ENCODE results near the gene TSGA10. TPM values are rescaled to one million over a fixed set of nuclear protein-coding genes. Genes with fewer than 3 reads are reported as not detected.

The TSGA10 gene
- total RNA-seq, 1 donor from 2014 or later: 20.4 TPM

- Mint-ChIP-seq H3K36me3 (ENCODE audit: low read depth) (peaks cover 33% of the 10 kb centered on the region), H3K4me1 (peaks cover 60% of the 10 kb centered on the region), H3K4me3 (peak overlapping the region; percentile 99), H3K9me3 (no peaks in the 10 kb centered on the region), H3K27ac (peak overlapping the region; percentile 95), H3K27me3 (no peaks in the 10 kb centered on the region)
- intact Hi-C loops (cut with micrococcal nuclease): loop anchor here (1.0 to 5.0 kb wide), 7 partner anchors 26 to 1821 kb away; partner anchors contain the start of genes C2orf15, COA5, MGAT4A and REV1
- DNase-seq: no peak
- TF ChIP-seq CTCF (IDR thresholded peaks at IDR 0.05): no peak
- ChIA-PET POLR2A (interaction anchor here (0.7 to 4.0 kb wide), 5 partner anchors 8 to 619 kb away, joined by 5 to 46 read pairs (median 23); partner anchors contain the start of genes C2orf15, EIF5B, LIPT1 and TSGA10), CTCF (interaction anchor here (2.3 kb wide), 1 partner anchor 532 kb away, joined by 6 read pairs; no protein-coding TSS in a partner anchor)
- ATAC-seq (ENCODE audit: low read depth): no peak
These were observed 26.9 kb upstream of the TSGA10 start for GRCh38 chr2:99181624-99182000.

- ChIA-PET POLR2A (interaction anchor here (0.7 to 4.0 kb wide), 10 partner anchors 8 to 618 kb away, joined by 3 to 46 read pairs (median 5); partner anchors contain the start of genes C2orf15, EIF5B, LIPT1 and MGAT4A), CTCF (interaction anchor here (0.9 to 2.3 kb wide), 5 partner anchors 24 to 532 kb away, joined by 3 to 7 read pairs (median 4); partner anchors contain the start of gene EIF5B)
- DNase-seq: peak; percentile 83
- Mint-ChIP-seq H3K4me3 (peak within 1 kb of the TSS; percentile 99), H3K27ac (peak within 1 kb of the TSS; percentile 95), H3K36me3 (ENCODE audit: low read depth) (peaks cover 31% of the 10 kb centered on the region), H3K27me3 (no peaks in the 10 kb centered on the region), H3K4me1 (peaks cover 63% of the 10 kb centered on the region), H3K9me3 (no peaks in the 10 kb centered on the region)
- ATAC-seq (ENCODE audit: low read depth): peak; percentile 94
- no peak for TF ChIP-seq CTCF (IDR thresholded peaks at IDR 0.05)
- intact Hi-C loops (cut with micrococcal nuclease): loop anchor here (1.0 to 5.0 kb wide), 7 partner anchors 26 to 1821 kb away; partner anchors contain the start of genes C2orf15, COA5, MGAT4A and REV1
These were observed 26.2 kb upstream of the TSGA10 start, which contains the start of the genes MITD1 and MRPL30 for GRCh38 chr2:99180755-99181623. TSS of gene MITD1 (minus strand) at chr2:99181058. CDS start at chr2:99180981, 77 bp downstream. TSS of gene MRPL30 (plus strand) at chr2:99181184. CDS start at chr2:99186204, 5,020 bp downstream.

- peaks cover 72% of the 10 kb centered on the region for H3K36me3 Mint-ChIP-seq (ENCODE audit: low read depth)
- ChIA-PET CTCF (interaction anchor here (0.6 kb wide), 1 partner anchor 70 kb away, joined by 3 read pairs; no protein-coding TSS in a partner anchor), POLR2A (interaction anchor here (1.2 kb wide), 1 partner anchor 31 kb away, joined by 4 read pairs; no protein-coding TSS in a partner anchor)
- intact Hi-C loops (cut with micrococcal nuclease): no loop called here
- ATAC-seq (ENCODE audit: low read depth) (no peak), DNase-seq (no peak)
- H3K27ac Mint-ChIP-seq: no peak overlapping the region
- no peaks in the 10 kb centered on the region for H3K9me3 Mint-ChIP-seq
- H3K4me1 Mint-ChIP-seq: peaks cover 13% of the 10 kb centered on the region
- H3K4me3 Mint-ChIP-seq: no peak overlapping the region
- no peaks in the 10 kb centered on the region for H3K27me3 Mint-ChIP-seq
- TF ChIP-seq CTCF (IDR thresholded peaks at IDR 0.05): no peak
These were observed 16.8 kb upstream of the TSGA10 start for GRCh38 chr2:99171377-99172140.

- intact Hi-C loops (cut with micrococcal nuclease): no loop called here
- H3K9me3 Mint-ChIP-seq: no peaks in the 10 kb centered on the region
- POLR2A ChIA-PET: no interaction called here
- CTCF ChIA-PET: no interaction called here
- DNase-seq (no peak), ATAC-seq (ENCODE audit: low read depth) (no peak)
- no peaks in the 10 kb centered on the region for H3K27me3 Mint-ChIP-seq
- H3K4me3 Mint-ChIP-seq: no peak overlapping the region
- H3K36me3 Mint-ChIP-seq (ENCODE audit: low read depth): peaks cover 80% of the 10 kb centered on the region
- no peak for TF ChIP-seq CTCF (IDR thresholded peaks at IDR 0.05)
- H3K4me1 Mint-ChIP-seq: no peaks in the 10 kb centered on the region
- no peak overlapping the region for H3K27ac Mint-ChIP-seq
These were observed 14.8 kb upstream of the TSGA10 start for GRCh38 chr2:99169534-99169933.

Measured in activated B cell treated with CpG ODN at 0.5 μM for 24 hours (primary cell).